CD4-positive, alpha-beta T cell treated with Interleukin-21 for 1 hour (primary cell): ENCODE data around the gene HPCAL1.
A peak's percentile ranks its signal among the peaks of the same experiment; 100 is the strongest.

Source experiments
- DNase-seq: peaks from one replicate; pipeline ENCODE4 v3.0.0-alpha.2; 2020

The HPCAL1 gene

DNA sequence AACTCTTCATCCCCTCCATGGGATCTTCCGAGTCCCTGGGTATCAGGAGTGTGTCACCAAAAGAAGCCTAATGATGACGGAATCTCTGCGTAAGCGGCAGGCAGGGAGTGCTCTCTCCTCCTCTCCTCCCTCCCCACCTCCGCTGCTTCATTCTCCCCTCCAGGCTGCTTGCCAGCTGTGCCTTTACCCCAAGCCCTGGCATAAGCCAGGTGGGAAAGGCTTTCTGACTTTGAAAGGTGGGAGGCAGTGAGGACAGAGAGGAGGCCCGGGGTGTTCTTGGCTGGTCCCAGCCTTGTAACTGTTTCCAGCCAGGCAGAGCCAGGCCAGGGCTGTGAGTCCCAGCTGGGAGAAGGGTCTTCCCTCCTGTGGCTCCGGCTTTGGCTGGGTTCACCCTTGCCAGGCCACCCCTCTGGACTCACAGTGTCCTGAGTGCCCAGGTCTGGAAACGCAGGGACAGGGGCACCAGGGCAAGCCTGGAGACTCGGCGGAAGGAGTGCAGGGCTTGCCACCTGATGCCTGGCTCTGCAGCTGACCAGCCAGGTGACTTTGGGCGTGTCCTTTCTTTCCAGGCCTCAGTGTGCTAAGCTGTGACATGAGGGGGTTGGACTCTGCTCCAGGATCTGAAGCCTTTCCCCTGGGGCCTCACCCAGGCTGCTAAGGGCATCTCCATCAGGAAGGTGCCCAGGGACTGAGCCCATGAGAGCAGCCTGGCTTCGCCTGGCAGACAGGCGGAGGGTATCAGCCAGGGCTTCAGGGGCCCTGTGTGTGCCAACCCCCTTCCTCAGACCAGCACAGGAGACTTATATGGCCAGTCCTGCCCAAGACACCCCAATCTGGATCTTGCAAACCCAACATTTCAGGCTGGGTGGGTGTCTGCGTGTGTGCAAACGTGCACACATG, 32.7 kb upstream of the HPCAL1 start:
- no peak for DNase-seq

DNA sequence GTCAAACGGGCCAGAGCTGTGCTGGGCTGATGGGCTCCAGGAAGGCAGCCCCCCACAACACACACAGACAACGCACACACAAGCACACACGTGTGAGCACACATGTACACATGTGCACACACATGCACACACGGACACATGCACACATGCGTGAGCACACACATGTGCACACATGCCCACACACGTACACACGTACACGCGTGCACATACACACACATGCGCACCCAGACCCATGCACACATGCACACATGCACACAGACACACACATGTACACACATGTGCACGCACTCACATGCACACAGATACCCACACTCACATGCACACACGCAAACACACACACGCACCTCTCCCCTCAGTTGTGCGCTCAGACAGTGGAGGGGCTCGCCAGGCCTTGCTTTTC, 31.2 kb upstream of the HPCAL1 start:
- no peak for DNase-seq

DNA sequence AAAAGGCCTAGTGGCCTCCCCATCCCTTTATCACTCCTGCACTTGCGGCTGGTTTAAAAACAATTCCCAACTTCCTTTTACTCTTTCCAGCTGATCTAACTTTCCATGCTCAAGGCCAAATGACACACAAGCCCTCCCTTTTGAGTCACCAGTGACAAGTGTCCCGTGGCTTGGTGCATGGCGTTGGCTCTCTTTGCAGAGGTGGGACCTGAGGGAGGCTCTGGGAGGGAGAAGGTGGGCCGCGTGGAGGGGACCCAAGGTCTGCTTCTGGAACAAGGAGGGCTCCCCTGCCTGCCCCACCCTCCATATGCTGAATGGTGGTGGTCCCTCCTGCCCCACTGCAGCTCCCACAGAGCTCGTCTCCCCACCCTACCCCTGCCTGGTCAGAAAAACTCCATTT, 30.8 kb upstream of the HPCAL1 start:
- DNase-seq, result no peak

DNA sequence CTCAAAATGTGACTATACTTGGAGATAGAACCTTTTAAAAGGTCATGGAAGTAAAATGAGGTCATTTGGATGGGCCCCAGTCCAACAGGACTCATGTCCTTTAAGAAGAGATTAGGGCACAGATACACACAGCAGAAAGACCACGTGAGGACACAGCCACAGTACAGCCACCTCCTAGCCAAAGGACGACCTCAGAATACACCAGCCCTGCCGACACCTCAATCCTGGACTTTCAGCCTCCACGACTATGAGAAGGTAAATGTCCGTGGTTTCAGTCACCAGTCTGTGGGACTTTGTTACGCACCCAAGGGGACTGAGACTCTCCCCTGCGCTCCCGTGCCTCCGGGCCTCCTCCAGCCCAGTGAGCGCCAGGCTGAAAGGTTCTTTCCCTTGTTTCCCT, 30.2 kb upstream of the HPCAL1 start:
- DNase-seq, result no peak

DNA sequence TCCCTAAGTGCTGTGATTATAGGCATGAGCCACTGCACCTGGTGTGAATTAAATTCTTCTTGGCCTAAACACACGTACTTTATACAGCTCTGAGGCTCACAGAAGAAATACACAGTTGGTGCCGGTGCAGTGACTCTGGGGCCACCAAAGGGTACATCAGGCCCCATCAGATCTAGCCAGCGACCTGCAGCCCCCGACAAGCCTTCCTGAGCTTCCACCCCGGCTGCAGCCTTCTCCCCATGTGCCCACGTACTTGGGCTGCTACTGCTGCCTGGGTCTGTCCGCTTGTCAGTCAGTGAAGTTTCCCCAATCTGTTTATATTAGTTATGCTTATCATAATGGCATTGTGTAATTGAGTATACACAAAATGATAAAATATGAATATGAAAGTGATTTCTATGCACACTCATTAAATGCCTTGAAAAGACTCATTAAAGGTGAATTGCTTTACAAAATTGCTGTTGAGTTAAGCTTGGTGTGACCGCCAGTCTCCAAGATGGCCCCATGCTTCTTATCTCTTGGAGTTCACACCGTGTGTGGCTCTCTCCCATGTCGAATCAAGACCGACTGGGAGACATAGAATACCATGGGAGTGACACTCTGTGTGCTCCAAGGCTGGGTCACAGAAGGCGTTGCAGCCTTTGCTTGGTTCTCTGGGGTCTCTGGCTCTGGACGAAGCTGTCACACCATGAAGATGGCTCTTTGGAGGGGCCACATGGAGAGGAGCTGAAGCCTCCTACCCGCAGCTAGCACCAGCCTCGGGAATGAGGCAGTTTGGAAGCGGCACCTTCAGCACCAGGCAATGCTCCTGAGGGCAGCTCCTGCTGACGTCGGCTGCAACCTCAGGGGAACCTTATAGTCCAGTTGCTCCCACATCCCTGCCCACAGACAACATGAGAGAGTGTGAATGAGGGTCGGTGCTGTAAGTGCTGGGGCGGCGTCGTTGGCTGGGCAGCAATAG, 29.2 kb upstream of the HPCAL1 start:
- DNase-seq, result no peak

DNA sequence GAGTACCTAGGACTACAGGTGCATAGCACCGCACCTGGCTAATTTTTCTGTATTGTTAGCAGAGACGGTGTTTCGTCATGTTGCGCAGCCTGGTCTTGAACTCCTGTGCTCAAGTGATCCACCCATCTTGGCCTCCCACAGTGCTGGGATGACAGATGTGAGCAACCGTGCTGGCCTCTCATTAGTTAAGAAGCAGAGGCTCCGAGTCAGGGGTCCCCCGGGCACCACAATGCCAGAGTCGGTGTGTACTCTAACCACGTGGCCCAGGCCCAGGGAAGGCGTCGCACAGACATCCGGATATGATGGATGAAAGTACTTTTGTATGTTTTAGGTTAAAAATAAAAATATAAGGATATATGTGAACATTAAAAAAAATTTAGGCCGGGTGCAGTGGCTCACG, 28.3 kb upstream of the HPCAL1 start:
- no peak for DNase-seq

DNA sequence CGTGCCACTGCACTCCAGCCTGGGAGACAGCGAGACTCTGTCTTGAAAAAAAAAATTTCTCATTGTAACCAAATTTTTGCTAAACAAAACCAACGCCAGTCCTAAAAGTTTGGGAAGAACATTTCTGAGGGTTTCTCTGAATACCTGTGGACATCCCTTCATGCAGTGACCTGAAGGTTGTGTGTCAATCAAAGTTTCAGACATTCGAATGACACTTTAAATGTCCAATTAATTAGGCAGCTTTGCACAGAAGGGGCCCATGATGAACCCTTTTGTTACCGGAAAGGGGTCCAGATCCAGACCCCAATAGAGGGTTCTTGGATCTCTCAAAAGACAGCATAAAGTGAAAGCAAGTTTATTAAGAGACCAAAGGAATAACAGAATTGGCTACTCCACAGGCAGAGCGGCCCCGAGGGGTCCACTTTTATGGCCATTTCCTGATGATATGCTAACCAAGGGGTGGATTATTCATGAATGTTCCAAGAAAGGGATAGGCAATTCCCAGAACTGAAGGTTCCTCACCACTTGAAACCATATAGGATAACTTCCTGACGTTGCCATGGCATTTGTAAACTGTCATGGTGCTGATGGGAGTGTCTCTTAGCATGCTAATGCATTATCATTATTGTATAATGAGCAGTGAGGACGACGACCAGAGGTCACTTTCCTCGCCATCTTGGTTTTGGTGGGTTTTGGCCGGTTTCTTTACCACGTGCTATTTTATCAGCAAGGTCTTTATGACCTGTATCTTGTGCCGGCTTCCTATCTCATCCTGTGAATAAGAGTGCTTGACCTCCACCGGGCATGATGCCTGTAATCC, 27.5 kb upstream of the HPCAL1 start:
- DNase-seq, result no peak

DNA sequence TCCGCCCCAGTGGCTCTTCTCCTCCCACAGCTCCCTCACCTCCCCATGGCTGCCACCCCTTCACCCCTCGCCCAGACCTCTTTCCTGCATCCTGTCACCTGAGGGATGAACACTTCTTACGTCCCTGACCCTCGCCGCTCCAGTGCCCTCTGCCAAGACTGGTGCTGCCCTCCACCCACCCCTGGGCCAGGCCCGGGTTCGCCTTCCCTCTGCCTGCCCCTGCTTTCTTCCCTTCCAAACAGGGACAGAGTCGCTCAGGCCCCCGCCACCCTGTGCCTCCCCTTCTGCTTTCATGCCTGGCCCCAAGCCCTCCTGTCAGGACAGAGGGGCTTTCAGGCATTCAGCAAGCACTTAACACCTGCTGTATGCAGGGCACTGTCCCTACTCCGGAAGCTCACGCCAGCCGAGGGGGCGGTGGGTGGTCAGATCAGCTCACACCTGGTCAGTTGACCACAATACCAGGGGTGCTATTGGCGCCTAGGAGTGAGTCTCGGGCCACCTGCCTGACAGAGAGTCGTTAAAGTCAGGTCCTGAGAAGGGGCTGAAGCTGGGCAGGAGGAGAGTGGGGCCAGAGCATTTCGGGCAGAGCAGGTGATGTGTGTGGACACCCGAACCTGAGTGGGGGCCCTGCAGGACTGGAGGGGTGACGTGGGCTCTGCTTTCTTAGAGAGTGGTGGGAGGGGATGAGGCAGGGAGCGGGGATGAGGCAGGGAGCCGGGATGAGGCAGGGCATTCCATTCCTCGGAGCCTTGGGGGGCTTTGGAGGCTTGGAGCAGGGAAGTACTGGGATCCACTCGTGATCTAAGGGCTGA, 26.0 kb upstream of the HPCAL1 start:
- DNase-seq, result no peak

DNA sequence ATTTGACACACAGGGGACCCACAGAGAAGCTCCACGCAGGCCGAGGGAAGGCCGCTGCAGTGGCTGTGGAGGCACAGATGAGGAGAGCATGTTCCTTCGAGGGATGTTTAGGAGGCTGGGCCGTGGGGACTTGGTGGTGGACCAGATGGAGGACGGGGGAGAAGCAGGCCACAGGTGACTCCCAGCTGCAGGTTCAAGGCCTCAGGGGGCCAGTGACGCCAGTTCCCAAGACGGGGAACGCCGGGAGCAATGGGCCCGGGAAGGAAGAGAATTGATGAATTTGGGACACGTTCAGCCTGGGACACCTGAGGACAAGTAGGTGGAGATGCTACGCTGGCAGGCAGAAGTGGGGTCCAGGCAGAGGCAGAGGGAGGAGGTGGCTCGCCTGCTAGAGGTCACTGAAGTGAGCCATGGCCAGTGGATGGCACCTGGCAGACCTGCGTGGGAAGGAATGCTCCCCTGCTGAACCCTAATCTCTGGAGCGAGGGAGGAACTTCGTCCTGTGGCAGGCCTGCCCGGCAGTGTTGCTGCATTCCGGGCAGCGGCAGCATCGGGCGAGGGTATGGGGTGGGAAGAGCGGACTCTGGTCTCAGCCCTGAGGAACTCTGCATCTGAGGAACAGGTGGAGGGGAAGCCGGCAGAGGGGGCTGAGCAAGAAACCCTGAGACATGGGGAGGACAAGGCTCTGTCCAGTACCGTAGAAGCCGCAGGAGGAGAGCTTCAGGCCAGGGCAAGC, 25.2 kb upstream of the HPCAL1 start:
- DNase-seq, result no peak

DNA sequence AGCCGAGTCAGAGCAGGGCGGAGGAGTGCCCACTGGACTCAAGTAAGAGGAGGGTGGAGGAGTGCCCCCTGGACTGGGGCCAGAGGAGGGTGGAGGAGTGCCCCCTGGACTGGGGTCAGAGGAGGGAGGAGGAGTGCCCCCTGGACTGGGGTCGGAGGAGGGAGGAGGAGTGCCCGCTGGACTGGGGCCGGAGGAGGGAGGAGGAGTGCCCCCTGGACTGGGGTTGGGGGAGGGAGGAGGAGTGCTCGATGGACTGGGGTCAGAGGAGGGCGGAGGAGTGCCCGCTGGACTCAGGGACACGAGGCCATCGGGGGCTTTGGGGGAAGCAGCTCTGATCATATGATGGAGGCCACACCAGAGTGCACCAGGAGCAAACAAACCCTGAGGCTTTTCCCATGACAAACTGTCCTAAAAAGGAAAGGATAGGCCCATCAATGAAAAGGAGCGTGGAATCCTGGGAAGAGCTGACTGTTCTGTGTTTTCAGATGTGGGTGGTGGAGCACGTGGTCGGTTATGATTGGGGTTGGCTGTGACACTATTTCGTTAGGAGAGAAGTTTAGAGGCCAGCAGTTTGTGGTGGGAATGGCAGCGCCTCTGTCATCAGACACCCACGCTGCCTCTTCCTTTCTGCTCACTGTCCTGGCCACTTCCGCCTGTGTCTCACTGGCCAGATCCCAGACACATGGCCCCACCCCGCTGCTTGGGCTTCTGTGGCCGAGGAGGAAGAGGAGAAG, 24.5 kb upstream of the HPCAL1 start:
- DNase-seq, result peak; percentile 31

DNA sequence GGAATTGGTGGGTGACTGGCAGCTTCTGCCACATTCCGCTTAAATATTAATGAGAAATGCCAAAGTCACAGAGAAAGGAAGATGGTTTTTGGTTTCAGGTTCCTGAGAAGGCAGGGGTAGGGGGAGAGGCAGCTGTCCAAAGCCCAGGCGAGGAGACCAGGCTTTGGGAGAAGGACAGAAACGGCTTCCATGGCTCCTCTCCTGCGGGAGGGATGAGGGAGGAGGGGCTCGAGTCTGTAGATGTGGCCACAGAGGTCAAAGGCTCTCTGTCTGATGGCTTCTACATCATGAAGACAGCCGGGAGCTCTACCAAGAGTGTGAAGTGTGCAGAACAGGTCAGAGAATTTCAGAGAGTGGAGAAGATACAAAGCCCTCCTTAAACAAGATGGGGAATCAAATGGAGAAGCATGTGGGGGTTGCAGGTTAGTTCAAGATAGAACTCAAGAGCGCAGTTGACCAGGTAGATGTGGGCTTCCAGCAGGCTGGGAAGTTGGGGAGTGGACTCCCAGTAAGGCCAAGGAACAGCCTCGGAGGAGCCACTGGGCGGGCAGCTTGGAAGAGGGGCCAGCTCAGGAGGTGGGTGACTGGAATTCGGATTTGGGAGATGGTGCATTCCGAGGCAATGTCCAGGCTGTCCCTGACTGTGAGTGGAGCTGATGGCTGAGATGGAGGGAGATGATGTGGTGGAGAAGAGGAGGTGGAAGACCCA, 23.8 kb upstream of the HPCAL1 start:
- DNase-seq, result no peak

DNA sequence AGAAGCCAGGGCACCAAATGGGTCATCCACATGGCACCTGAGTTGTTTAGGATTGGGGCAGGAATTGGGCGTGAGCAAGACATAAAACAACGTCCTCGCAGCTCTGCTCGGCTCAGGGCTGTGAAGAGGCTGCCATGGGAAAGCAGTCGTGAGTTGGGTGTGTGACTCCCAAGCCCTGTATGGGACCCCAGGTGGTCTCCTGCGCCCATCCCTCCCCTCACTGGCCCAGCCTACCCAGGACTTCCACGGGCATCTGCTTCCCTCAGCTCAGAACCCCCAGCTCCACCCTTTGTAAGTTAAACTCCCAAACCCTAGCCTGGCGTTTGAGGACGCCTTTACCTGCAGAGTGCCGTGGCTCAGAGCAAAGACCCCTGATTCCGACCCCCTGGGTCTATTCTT, 23.2 kb upstream of the HPCAL1 start:
- no peak for DNase-seq

DNA sequence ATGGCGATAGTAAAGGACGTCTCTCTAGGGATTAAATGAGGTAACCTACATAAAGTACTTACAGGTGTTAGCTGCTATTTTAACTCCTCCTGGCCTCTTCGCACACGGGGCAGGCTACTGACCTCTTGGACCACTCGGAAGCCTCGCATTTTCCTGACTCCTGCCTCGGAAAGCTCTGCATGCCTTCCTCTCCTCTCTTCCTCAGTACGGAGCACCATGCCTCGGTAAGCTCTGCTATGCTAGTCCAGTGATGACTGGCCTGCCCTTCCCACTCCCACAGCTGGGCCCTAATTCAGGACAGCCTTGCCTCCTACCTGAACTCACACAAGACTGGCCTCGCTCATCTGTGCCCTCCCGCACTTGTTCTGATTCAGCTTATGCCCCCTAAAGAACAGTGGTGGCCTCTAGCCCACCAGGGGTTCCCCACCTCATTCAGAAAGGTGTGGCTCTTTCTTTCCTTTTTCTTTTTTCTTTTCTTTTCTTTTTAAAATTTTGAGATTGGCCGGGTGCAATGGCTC, 22.7 kb upstream of the HPCAL1 start:
- DNase-seq, result no peak

DNA sequence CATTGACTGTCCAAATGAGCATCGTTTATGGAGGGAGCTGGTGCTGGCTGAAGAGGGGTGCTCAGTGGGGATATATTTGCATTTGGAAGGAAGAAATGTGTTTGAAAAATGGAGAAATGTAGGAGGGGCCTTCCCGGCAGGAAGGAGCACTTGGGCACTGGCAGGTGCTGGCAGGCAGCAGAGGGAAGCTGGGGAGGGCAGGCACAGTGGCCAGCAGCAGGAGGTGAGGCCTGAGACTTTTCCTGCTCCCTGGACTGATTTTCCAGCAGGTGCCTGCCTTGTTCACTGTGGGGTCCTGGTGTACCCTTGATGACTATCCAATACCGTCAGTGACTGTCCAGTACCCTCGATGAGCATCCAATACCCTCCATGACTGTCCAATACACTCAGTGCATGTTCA, 20.8 kb upstream of the HPCAL1 start:
- DNase-seq, result no peak

DNA sequence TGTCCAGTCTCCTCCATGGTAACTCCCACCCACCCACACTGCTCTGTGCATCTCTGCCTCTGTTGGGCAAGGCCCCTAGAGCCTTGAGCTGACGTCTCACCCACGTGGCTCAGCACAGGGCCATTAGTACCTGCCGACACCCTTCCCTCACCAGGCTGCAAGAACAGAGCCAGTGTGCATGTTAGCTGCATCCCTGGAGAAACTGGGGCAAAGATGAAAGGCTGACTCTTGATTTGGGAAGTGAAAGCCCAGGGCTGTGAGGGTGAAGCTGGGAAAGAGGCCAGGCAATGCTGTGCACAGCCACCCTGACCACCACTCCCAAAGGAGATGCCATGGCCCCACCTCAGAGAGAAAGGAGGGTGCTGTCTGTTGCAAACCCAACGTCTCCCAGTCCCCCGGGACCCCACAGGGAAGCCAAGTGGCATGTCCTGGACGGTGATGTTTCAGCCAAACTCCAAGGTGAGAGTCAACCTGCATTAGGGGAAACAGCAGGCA, 20.0 kb upstream of the HPCAL1 start:
- DNase-seq, result no peak

DNA sequence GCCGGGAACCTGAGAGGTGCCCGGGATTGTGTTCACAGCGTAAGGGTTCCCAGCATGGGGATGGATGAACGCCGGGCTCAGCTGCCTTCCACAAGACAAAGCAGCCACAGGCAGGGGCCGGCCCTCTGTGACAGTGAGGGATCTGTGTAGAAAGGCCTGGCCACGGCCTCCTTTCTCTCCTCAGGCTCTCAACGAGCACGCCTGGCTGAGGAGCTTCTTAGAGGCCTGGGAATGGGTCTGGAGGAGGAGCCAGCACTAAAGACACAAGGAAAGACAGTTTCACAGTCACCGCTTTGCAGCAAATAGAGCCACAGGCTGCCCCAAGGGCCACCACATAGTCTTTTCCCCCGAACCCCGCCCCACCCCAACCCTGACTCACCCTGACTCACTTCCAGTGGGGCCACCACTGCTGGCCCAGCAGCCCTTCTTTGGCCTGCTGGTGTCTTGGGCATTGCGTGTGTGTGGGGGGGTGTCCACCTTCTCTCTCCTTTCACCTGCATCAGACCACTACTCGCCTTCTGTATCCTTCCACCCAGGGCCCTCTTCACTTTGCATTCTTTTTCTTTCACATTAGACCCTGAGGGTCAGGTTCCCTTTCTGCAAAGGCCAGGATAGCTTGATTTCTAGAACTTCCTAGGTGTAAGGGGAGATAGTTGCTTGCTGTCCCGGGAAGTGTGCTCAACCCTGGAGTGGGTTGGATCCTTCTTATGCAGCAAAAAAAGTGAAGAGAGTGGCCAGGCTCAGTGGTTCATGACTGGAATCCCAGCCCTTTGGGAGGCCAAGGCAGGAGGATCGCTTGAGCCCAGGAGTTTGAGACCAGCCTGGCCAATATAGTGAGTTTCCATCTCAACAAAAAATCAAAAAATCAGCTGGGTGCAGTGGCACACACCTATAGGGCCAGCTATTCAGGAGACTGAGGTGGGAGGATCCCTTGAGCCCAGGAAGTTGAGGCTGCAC, 19.3 kb upstream of the HPCAL1 start:
- DNase-seq, result no peak

DNA sequence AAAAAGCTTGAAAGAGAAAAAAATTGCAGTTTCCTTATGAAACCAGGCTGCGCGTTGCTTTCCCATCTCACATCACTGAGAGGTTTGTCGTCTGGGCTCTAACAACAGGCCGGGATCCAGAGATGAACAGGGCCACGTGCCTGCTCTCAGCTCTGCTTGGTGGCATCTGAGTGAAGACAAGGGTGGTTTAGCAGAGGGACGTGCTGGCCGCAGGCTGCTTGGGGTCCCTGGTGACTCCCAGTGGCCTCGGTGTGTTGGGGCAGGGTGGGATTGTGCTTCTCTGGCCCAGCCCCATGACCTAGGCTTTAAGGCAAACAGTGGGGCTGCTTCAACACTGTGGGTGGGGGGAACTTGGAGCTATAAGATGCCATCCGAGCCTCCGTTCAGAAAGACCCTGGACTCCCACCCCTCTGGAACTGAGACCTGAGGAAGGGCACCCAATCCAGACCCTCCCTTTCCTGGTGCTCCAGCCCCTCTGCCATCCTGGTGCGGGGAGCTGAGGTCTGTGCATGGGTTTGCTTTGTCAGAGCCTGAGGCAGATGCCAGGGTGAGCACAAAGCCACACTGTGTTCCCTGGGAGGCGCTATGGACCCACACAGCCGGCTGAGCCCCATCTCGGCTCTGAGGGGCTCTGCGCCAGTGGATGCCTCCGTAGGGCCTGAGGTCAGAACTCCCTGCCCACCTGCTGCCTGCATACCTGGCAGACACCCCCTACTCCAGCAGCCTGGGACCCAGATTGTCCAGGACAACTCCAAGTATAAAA, 18.4 kb upstream of the HPCAL1 start:
- no peak for DNase-seq

DNA sequence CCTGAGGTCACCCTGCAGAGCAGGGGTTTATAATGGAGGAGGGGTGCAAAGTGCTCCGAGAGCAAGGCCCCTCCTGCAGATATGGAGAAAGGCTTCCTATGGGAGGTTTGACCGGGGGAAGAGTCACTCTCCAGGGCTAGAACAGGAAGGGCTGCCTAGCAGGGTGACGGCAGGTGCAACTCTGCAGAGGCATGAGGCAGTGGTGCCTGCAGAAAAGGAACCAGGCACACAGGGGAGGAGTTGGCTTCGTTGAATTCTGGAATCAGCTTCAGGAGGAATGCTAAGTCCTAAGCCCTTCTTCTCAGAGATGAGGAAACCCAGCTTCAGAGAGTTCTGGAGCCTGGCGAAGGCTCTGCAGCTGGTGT, 17.5 kb upstream of the HPCAL1 start:
- DNase-seq, result no peak
